ENCODE measurements around the gene PALS1.

DNA sequence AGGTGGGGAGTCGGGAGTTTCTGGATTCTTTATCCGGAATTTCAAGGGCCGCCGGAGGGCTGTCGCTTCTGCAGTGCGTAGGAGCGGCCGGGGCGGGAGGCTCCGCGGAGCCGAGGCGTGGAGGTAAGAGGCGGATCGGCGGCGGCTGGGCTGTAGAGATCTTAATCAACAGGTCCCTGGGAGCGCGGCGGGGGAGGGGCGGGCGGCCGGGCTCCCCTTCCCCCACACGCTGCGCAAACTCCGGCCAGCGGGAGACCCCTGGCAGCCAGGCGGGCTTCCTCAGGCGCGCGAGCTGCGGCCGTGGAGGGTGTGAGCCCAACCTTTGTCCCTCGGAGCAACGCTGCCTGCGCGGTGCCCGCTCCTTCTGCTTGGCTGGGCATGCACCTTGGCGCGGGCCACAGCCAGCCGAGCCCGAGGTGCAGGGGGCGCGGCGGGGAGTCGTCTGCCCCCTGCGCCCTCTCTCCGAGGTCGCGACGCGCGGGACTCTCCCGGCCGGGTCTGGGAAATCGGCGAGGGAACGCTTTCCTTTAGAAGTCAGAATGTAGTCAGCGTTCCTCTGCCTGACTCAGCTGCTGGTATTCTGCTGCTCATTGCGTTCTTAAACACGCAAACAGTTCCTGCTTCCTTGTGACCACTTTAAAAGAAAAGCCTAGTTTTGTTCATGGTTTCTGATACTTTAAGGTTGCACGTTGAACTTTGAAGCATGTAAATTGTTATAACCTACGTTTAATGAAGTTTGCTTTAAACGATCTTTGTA lies at the start of gene PALS1:
- TF ChIP-seq SUZ12 (IDR thresholded peaks at IDR 0.05; ENCODE audit: extremely low read depth, insufficient read depth, insufficient read length) (no peak), ZNF274 (IDR thresholded peaks at IDR 0.05; ENCODE audit: low read depth, low read length) (no peak), YY1 (IDR thresholded peaks at IDR 0.05; ENCODE audit: insufficient read depth, insufficient read length) (no peak)

Data from NT2/D1 (cell line).